GM23338 (cell line): ENCODE results near the gene FARP1. TPM values are rescaled to one million over a fixed set of nuclear protein-coding genes. Genes with fewer than 3 reads are reported as not detected.

Experiments
- ATAC-seq: fragments of 200-7000 bp; cut with Tn5 transposase; 3 replicates; pipeline ENCODE4 v1.9.1; 2020
- DNase-seq: peaks from one replicate; pipeline ENCODE4 v3.0.0-alpha.2; 2015; ENCODE audit warnings: low spot score
- H2AFZ ChIP-seq: fragments of 200-600 bp; sonication (generic); 2 replicates; pipeline ENCODE4 v1.8.0; 2016; ENCODE audit warnings: antibody characterized with exemption, mild to moderate bottlenecking, moderate library complexity
- H3F3A ChIP-seq: fragments of 200-600 bp; sonication (generic); replicated peaks from 2 replicates; pipeline ENCODE4 v1.8.0; 2017; ENCODE audit warnings: antibody characterized with exemption, mixed run types, low read depth
- H3K27ac ChIP-seq: fragments of 200-600 bp; sonication (generic); 2 replicates; pipeline ENCODE4 v1.6.1; 2016; ENCODE audit warnings: low read depth
- H3K27me3 ChIP-seq: fragments of 200-600 bp; sonication (generic); 2 replicates; pipeline ENCODE4 v1.8.0; 2016; ENCODE audit warnings: mild to moderate bottlenecking, mixed run types, moderate library complexity; ENCODE audit not compliant: insufficient read depth
- H3K36me3 ChIP-seq: fragments of 200-600 bp; sonication (generic); 2 replicates; pipeline ENCODE4 v1.8.0; 2016; ENCODE audit warnings: mild to moderate bottlenecking; ENCODE audit not compliant: insufficient read depth
- H3K4me1 ChIP-seq: fragments of 200-600 bp; sonication (generic); 2 replicates; pipeline ENCODE4 v1.8.0; 2016; ENCODE audit warnings: mild to moderate bottlenecking, moderate library complexity; ENCODE audit not compliant: insufficient read depth
- H3K4me2 ChIP-seq: fragments of 200-600 bp; sonication (generic); 2 replicates; pipeline ENCODE4 v1.7.1; 2017; ENCODE audit warnings: mixed run types
- H3K4me3 ChIP-seq: fragments of 200-600 bp; sonication (generic); 2 replicates; pipeline ENCODE4 v1.6.1; 2016; ENCODE audit warnings: mixed run types
- H3K79me2 ChIP-seq: fragments of 200-600 bp; sonication (generic); replicated peaks from 2 replicates; pipeline ENCODE4 v1.8.0; 2017; ENCODE audit warnings: mild to moderate bottlenecking; ENCODE audit not compliant: insufficient read depth
- H3K9me2 ChIP-seq: fragments of 200-600 bp; sonication (generic); 2 replicates; pipeline ENCODE4 v1.8.0; 2017; ENCODE audit not compliant: insufficient read depth
- H4K20me1 ChIP-seq: fragments of 200-600 bp; sonication (generic); replicated peaks from 2 replicates; pipeline ENCODE4 v1.8.0; 2017; ENCODE audit warnings: mild to moderate bottlenecking; ENCODE audit not compliant: insufficient read depth
- H3K27ac Mint-ChIP-seq: 2 replicates; pipeline ENCODE4 v1.8.0; 2020; ENCODE audit warnings: inconsistent platforms, mild to moderate bottlenecking, moderate library complexity, mixed read lengths
- H3K27me3 Mint-ChIP-seq: 3 replicates; pipeline ENCODE4 v1.8.0; 2022; ENCODE audit warnings: low read depth, mild to moderate bottlenecking, moderate library complexity, mixed read lengths, inconsistent platforms; ENCODE audit not compliant: insufficient read depth, poor library complexity
- H3K36me3 Mint-ChIP-seq: 3 replicates; pipeline ENCODE4 v1.8.0; 2021; ENCODE audit warnings: low read depth, mild to moderate bottlenecking, inconsistent platforms, moderate library complexity, mixed read lengths
- H3K4me1 Mint-ChIP-seq: 3 replicates; pipeline ENCODE4 v1.8.0; 2020; ENCODE audit warnings: mild to moderate bottlenecking, inconsistent platforms, mixed read lengths
- H3K4me3 Mint-ChIP-seq: 3 replicates; pipeline ENCODE4 v1.8.0; 2021; ENCODE audit warnings: moderate library complexity, mild to moderate bottlenecking, inconsistent platforms, mixed read lengths
- H3K9me3 Mint-ChIP-seq: 3 replicates; pipeline ENCODE4 v1.8.0; 2020; ENCODE audit warnings: moderate library complexity, mild to moderate bottlenecking, inconsistent platforms, mixed read lengths
- CREB1 ChIP-seq: fragments of 250-450 bp; sonication (Bioruptor Pico); IDR thresholded peaks from 2 replicates; pipeline ENCODE4 v1.5.0; 2020; ENCODE audit warnings: low read depth, mild to moderate bottlenecking, moderate library complexity
- EZH2 ChIP-seq: fragments of 200-600 bp; sonication (generic); IDR thresholded peaks from one replicate; pipeline ENCODE4 v1.8.0; 2017; ENCODE audit warnings: antibody characterized with exemption, mild to moderate bottlenecking, low read depth; ENCODE audit not compliant: unreplicated experiment
- EZH2phosphoT487 ChIP-seq: fragments of 200-600 bp; sonication (generic); IDR thresholded peaks from one replicate; pipeline ENCODE4 v1.8.1; 2018; ENCODE audit warnings: antibody characterized with exemption; ENCODE audit not compliant: unreplicated experiment
- JUNB ChIP-seq: IDR thresholded peaks from one replicate; pipeline ENCODE4 v1.6.1; 2016; ENCODE audit warnings: antibody characterized with exemption; ENCODE audit not compliant: unreplicated experiment
- NANOG ChIP-seq: IDR thresholded peaks from 2 replicates; pipeline ENCODE4 v1.6.1; 2016; ENCODE audit warnings: antibody characterized with exemption, borderline replicate concordance
- POLR2AphosphoS5 ChIP-seq: IDR thresholded peaks from 2 replicates; pipeline ENCODE4 v1.6.1; 2016; ENCODE audit warnings: antibody characterized with exemption, low read depth
- REST ChIP-seq: IDR thresholded peaks from one replicate; pipeline ENCODE4 v1.6.1; 2018; ENCODE audit warnings: antibody characterized with exemption; ENCODE audit not compliant: unreplicated experiment
- STAT1 ChIP-seq: IDR thresholded peaks from one replicate; pipeline ENCODE4 v1.6.1; 2016; ENCODE audit warnings: antibody characterized with exemption; ENCODE audit not compliant: unreplicated experiment
- ZNF114 ChIP-seq: fragments of 250-450 bp; sonication (Bioruptor Pico); IDR thresholded peaks from 2 replicates; pipeline ENCODE4 v1.5.0; 2020; ENCODE audit warnings: mild to moderate bottlenecking, moderate library complexity
- ZNF331 ChIP-seq: fragments of 250-450 bp; sonication (Bioruptor Pico); IDR thresholded peaks from 2 replicates; pipeline ENCODE4 v1.5.0; 2020; ENCODE audit warnings: low read depth, mild to moderate bottlenecking, moderate library complexity
- ZNF462 ChIP-seq: fragments of 250-450 bp; sonication (Bioruptor Pico); IDR thresholded peaks from 2 replicates; pipeline ENCODE4 v1.5.0; 2020; ENCODE audit warnings: mild to moderate bottlenecking, moderate library complexity
- polyA plus RNA-seq: library from polyadenylated mRNA; unstranded; fragments of >200 nt; fragmentation: Nextera tagmentation; extraction: Ambion mirVana; gene quantifications from 2 replicates; pipeline ENCODE4 v1.2.1, GENCODE V29; 2016
- total RNA-seq: library from RNA; depleted of rRNA; stranded (reverse); fragments of >200 nt; shearing (Covaris generic); gene quantifications from 2 replicates; pipeline ENCODE4 v1.2.3, GENCODE V29; 2014

Gene FARP1
- total and polyA plus RNA-seq, 2 experiments from 2014 or later: 53.6 to 82.5 TPM

- TF ChIP-seq ZNF462 (CRISPR knock-in tag): no peak
- TF ChIP-seq EZH2: no peak
- no peak for TF ChIP-seq STAT1
- no peak for TF ChIP-seq NANOG
- no peak for TF ChIP-seq REST
These were observed 110.1 kb downstream of the FARP1 start (continued) for GRCh38 chr13:98252931-98253470.

GRCh38 chr13:98253526-98253925 is 110.6 kb downstream of the FARP1 start:
- H3K9me3 Mint-ChIP-seq: no peaks in the 10 kb centered on the region
- DNase-seq (no peak), ATAC-seq (no peak)
- peaks cover 9% of the 10 kb centered on the region for H3K4me1 Mint-ChIP-seq
- Histone ChIP-seq H2AFZ (no peak overlapping the region), H4K20me1 (peaks cover 16% of the 10 kb centered on the region; the same call in 1 of the 2 replicates), H3F3A (no peaks in the 10 kb centered on the region), H3K4me2 (no peak overlapping the region), H3K4me3 (no peak overlapping the region), H3K9me2 (no peaks in the 10 kb centered on the region), H3K4me1 (peaks cover 15% of the 10 kb centered on the region), H3K27ac (no peak overlapping the region), H3K27me3 (no peaks in the 10 kb centered on the region), H3K79me2 (peaks cover 86% of the 10 kb centered on the region), H3K36me3 (no peaks in the 10 kb centered on the region)
- H3K27me3 Mint-ChIP-seq: no peaks in the 10 kb centered on the region
- H3K36me3 Mint-ChIP-seq: no peaks in the 10 kb centered on the region
- H3K4me3 Mint-ChIP-seq: no peak overlapping the region
- H3K27ac Mint-ChIP-seq: no peak overlapping the region
- no peak for TF ChIP-seq JUNB
- no peak for TF ChIP-seq POLR2AphosphoS5
- TF ChIP-seq EZH2phosphoT487: no peak
- no peak for TF ChIP-seq NANOG
- no peak for TF ChIP-seq ZNF331
- no peak for TF ChIP-seq CREB1
- TF ChIP-seq STAT1: no peak
- no peak for TF ChIP-seq REST
- TF ChIP-seq ZNF114 (CRISPR knock-in tag): no peak
